GDM1 (cell line): ENCODE results near the gene MGA.

Experiments
- DNase-seq: peaks from one replicate; lab custom pipeline; 2025; lab: John Stamatoyannopoulos, UW

The MGA gene

DNA sequence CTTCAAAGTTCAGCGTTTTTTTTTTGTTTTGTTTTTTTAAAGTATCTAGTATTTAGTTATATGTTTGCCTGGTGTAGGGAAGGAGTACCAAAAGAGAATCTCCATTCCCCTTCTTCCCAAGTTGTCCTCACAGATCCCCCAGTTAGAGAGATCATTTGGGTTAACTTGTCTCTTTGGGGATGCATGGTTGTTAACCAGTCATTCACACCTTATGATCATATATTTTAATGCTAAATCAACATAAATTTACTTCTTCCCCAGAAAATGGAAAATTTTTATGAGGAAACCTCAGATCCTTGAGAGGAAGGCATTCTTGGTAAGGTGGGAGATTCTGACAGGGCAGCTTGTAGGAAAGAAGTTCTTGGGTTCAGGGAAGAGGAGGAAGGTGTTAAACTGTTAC, 1.5 kb upstream of the MGA start:
- DNase-seq, result no peak

GRCh38 chr15:41659190-41659589, 1.0 kb upstream of the MGA start:
- no peak for DNase-seq

DNA sequence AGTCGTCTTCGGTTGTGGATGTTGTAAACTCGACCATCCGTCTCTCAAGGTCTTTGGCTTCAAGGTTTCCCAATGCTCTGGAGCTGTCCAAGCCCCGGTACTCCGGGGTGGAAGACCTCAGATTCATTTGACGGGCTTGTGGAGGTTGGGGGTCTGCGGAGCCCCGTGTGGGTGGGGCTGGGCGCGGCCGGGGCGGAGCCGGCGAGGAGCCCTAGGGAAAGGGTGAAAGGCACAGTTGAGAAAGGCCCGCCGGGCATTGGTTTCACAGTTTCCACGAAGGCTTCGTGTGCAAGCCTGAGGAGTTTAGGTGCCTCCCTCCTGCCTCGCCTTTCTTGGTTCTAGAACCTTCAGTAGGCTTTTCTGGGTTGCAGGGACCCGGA, 360 bp upstream of the MGA start:
- no peak for DNase-seq

DNA sequence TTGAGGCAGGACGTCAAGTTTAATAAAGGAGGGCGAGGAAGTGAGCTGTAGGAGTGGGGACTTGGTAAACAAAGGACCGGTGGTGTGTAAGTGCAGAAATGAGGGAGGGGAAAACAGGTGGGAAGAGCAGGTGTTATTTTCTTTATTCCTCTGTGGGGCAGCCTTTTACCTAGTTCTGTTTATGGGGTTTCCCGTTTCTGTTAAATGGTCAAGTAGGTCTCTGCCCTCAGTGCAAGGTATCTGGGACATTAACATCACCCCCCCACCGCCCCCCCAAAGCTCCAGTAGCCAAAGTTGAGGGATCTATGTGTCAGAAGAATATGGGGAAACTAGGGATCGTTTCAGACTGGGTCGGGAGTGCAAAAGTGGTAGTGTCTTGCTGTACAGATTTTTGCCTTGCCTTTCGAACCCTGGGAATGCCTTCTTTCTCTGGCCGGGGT, 893 bp downstream of the MGA start:
- DNase-seq, result no peak

GRCh38 chr15:41661518-41662225, 1.5 kb downstream of the MGA start:
- peak; percentile 51 for DNase-seq

DNA sequence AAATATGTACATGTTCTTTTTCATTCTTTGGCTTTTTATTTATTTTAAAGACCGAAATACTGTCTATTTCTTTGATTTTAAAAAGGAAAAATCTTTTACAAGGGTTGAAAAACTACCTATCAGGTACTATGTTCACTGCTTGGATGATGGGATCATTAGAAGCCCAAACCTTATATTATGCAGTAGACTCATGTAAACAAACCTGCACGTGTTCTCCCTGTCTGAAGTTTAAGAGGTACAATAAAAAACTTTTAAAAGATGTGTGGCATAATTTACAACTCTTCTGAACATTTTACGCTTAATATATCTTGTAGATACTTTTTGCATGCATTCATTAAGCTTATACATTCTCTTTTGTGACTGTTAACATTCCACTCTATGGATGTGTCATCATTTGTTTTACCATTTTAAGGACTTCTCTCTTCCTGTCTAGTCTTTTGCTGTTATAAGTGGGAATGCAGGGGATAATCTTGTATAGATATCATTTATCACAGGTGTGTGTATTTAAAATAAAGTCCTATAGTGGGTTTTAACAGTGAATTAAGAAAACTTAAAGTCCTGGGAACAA, 6.2 kb downstream of the MGA start:
- no peak for DNase-seq

- no peak for DNase-seq
Measured at GRCh38 chr15:41669701-41670100, 9.5 kb downstream of the MGA start.

DNA sequence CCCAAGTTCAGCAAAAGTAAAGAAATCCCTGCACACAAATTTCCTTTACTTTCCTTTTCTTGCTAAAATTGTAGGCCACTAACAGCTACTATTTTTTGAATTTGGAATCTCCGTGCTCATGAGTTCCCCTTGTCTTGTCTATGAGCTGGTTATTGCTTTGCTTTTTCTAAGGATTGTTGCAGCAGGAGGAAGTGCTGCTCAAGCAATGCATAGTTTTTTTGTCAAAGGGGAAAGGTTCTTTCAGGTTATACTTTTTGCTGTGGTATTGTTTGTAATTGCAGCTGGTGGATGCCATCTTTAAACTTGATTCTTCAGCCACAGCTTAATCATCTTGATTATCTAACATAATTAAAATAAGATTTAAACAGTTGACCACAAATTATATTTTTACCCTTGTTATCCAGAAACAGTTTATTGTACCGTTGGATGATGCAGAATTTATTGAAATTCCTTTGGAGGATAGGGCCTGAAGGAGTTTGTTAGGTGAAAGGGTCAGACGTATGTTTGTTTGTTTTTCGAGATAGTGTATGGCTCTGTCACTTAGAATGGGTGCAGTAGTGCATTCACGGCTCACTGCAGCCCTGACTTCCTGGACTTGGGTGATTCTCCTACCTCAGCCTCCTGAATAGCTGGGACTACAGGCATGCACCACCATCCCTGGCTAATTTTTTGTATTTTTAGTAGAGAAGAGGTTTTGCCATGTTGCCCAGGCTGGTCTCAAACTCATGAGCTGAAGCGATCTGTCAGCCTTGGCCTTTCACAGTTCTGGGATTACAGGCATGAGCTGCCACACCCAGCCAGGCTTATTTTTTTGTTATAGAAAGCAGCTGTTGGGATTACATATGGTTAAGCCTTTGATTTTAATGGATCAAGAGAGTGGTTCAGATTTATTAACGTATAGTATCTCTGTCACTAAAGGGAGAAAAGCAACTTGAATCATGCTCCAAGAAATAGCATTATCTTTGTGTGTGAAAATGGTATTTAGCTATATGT, 11.7 kb downstream of the MGA start:
- DNase-seq, result no peak

- DNase-seq, result no peak
Measured at GRCh38 chr15:41675337-41675736, 15.1 kb downstream of the MGA start.

GRCh38 chr15:41678742-41679141, 18.5 kb downstream of the MGA start:
- DNase-seq, result no peak

DNA sequence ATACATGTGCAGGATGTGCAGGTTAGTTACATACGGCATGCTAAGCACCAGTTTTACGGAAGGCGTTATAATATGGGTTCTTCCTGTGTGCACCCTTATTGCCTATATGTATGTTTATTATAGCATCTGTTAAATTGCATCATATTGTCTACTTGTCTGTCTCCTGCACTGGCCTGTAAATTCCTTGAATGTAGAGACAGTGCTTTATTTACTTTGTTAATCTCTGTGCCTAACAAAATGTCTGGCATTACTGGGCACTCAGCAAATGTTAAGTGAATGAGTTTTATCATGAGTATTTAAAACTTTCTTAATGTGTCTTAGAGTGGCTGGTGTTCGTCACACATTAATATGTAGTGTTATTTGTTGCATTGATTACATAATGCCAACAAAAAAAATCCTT, 23.8 kb downstream of the MGA start:
- no peak for DNase-seq

DNA sequence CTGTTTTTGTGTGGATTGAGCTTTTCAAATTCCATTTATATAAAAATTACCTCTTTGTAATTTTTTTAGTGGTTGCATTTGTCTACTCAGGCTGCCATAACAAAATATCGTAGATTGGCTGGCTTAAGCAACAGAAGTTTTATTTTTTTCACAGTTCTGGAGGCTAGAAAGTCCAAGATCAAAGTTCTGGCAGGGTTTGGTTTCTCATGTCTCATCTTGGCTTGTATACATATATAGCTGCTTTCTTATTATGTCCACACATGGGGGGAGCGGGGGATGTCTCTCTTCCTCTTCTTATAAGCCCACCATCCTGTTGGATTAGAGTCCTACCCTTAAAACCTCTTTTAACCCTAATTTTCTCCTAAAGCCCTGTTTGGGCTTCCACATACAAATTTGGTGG, 28.5 kb downstream of the MGA start:
- no peak for DNase-seq

DNA sequence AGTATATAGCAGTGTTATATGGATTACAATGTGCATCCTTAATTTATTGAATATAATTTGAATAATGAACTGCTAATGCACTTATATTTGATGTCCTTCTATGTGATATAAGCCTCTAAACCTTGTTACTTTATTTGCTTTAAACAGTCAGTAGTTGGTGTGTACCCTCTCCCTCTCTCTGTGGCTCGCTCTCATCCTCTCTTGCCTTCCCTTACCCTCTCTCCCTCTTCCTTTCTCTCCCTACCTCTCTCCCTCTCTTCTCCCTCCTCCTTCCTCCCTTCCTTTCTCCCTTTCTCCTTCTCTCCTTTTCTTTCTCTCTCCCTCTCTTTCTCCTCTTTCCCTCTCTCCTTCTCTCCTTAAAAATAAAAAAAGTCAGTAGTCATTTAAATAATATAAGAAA, 28.9 kb downstream of the MGA start:
- no peak for DNase-seq

- DNase-seq, result no peak
Measured at GRCh38 chr15:41689834-41690233, 29.6 kb downstream of the MGA start.

DNA sequence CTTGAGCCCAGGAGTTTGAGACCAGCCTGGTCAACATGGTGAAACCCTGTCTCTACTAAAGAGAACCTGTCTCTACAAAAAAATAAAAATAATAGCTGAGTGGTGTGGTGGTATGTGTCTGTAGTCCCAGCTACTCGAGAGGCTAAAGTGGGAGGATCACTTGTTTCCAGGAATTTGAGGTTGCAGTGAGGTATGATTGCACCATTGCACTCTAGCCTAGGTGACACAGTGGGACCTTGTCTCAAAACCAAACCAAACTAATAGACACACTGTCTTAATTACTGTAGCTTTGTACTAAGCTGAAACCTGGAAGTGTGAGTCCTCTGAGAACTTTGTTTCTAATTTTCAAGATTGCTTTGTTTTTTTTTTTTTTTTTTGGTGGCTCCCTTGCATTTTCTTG, 30.4 kb downstream of the MGA start:
- no peak for DNase-seq

DNA sequence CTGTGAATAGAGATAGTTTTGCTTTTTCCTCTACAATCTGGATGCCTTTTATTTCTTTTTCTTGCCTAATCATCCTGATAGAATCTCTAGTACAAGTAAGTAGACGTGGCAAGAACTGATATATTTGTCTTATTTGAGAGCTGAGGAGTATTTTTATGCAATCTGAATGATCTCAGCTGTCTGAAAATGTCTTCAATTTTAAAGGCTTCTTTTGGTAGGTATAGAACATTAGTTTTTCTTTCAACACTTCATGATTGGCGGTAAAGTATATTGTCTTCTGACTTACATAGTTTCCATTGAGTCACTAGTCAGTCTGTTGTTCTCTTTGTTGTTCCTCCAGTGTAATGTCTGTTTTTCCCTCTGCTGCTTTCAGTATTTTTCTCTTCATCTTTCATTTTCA, 31.3 kb downstream of the MGA start:
- no peak for DNase-seq

GRCh38 chr15:41692049-41692448, 31.8 kb downstream of the MGA start:
- DNase-seq, result no peak

DNA sequence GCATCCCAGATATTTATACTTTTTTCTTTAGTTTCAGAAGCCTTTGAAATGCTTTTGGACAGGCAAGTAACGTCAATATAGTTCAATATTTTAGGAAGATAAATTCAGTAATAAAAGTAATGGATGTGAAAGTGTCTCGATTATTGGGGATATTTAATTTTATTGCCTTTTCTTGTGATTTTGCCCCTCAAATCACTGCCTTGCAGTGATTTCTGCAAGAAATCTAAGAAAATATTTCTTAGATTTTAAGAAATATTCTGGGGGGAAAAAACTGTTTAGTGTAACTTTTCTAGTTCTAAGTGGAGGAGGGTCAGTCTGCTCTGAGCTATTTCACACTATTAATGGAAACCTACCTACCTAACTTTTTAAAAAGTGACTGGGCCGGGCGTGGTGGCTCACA, 33.6 kb downstream of the MGA start:
- DNase-seq, result no peak

- DNase-seq, result peak; percentile 16
Measured at GRCh38 chr15:41695750-41696436, 35.7 kb downstream of the MGA start.

DNA sequence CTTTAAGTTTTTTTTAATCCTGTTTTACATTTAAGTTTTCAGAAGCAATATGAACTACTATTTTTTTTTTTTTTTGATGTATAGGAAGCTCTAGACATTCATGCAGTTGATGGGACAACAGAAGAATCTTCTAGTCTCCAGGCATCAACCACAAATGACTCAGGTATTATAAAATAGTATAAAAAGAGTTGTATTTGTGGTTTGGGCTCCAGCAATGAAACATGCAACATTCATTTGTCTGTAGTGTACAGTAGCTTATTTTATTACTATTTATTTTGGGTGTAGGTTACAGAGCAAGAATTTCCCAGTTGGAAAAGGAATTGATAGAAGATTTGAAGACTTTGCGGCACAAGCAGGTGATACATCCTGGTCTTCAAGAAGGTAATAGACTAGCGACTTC, 38.6 kb downstream of the MGA start:
- DNase-seq, result no peak

DNA sequence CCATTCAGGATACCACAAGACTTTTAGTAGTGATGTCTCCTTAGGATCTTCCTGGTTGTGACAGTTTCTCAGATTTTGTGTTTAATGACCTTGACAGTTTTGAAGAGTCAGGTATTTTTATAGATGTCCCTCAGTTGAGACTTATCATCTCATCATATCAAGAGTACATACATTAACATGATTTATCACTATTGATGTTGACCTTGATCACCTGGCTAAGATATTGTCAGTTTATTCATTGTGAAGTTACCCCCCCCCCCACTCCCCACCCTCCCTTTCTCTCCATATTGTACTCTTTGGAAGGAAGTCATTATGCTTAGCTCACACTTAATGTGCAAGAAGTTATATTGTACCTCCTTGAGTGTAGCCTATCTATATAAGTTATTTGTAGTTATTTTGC, 42.9 kb downstream of the MGA start:
- no peak for DNase-seq

- DNase-seq, result no peak
Measured at GRCh38 chr15:41713047-41713446, 52.8 kb downstream of the MGA start.
